Erythroblast (primary cell): Measurements from ENCODE around the gene ARL6IP4.
A peak's percentile ranks its signal among the peaks of the same experiment; 100 is the strongest.
"Not testable (repeated sequence)": the region's sequence is repeated elsewhere in the genome, so short reads cannot be mapped to it uniquely, and the experiment has no call there.

Source experiments
- DNase-seq, 2 experiments: peaks; one replicate each; lab custom pipeline; 2025; lab: John Stamatoyannopoulos, UW
- GATA1 ChIP-seq: IDR thresholded peaks from 2 replicates; pipeline ENCODE4 v1.6.1; 2011; ENCODE audit warnings: low read depth, mild to moderate bottlenecking, control low read depth, low read length, moderate library complexity
- POLR2A ChIP-seq: IDR thresholded peaks from 2 replicates; pipeline ENCODE4 v1.6.1; 2011; ENCODE audit warnings: mild to moderate bottlenecking, low read length

ARL6IP4 gene

DNA sequence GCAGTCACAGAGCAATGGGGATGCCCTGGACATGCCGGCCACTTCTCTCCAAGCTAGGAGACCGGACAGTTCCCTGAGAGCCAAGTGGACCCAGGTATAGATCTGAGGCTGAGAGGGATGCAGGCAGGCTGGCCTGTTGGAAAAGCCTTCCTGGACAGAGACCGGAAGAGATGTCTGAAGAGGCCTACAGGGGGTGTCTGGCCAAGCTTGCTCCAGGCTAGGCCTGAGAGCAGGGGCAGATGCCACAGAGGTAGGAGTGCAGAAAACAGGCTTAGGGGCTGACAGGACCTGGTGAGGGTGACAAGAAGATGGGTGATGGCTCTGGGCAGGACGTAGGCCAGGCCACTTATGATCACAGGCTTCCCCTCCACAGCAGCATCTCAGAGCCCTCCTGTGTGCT, 30.2 kb downstream of the ARL6IP4 start:
- no peak for TF ChIP-seq POLR2A
- no peak for TF ChIP-seq GATA1
- no peak for DNase-seq

DNA sequence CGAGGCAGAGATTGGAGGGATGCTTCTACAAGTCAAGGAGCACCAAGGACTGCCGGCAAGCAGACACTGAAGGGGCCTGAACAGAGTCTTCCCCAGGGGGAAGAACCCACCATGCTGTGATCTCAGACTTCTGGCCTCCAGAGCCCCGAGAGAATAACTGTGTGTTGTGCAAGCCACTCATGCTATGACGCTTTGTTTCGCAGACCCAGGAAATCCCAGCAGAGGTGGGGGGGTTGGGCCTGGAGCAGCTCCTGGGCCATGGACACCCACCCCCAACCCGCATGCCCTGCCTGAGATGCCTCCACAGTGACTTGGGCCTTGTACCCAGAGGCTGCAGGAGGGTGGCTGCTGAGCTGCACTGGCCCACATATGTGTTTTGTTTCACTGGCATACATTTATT, 31.2 kb downstream of the ARL6IP4 start:
- TF ChIP-seq GATA1 (no peak), POLR2A (no peak)
- no peak for DNase-seq

DNA sequence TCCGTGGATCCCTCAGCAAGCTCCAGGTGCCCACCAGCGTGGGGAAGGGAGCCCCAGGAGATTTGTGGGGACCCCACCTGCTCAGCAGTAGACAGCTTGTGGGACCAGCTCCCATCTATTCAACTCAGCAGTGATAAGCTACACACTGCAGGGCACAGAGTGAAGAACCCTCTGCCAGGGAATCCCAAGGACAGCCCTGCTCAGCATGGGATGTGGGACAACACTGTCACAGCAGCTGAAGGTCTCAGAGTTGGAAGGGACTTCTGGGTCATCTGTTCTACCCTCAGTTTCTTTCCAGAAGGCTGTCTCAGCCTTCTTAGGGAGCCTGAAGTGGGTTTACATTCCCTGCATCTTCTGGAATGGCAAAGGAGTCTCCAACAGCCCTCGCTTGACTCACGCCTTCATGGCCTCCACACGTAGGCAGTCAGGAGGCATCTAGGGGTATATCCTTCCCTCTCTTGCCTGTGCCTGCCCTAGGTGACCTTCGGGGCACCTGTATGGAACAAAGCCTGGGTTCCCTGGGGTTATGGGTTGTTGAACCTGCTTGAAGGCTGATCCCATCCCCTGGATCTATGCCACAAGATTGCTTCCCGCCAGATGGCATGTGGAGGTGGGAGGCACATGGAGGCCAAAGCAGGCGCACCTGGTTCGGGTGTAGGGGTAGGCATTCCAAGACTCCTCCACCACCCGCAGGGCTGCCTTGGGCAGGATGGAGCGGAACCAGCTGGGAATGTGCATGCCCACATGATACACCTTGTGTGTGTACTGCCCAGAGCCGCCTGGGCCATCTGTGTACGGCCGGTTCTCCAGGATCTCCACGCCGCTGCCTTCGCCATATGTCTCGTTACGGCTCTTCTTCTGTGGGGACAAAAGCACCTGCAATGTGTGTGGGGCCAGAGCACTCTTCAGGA, 33.0 kb downstream of the ARL6IP4 start:
- no peak for DNase-seq
- no peak for TF ChIP-seq GATA1
- no peak for TF ChIP-seq POLR2A

DNA sequence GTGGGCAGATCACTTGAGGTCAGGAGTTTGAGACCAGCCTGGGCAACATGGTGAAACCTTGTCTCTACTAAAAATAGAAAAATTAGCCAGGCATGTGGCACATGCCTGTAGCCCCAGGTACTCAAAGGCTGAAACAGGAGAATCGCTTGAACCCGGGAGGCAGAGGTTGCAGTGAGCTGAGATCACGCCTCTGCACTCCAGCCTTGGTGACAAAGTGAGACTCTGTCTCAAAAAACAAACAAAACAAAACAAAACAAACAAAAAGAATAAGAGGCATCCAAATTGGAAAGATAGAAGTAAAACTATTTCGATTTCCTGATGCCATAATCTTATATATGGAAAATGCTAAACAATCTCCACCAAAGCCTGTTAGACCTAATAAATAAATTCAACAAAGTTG, 34.0 kb downstream of the ARL6IP4 start:
- DNase-seq = not testable (repeated sequence)

DNA sequence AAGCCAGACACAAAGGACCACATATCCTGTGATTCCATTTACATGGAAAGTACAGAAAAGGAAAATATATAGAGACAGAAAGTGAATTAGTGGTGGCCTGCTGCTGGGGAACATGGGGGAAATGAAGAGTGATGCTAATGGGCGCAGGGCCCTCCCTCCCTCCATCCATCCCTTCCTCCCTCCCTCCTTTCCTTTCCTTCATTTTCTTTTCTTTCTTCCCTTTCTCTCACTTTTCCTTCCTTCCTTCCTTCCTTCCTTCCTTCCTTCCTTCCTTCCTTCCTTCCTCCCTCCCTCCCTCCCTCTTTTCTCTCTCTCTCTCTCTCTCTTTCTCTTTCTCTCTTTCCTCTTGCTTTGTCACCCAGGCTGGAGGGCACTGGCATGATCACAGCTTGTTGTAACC, 37.3 kb downstream of the ARL6IP4 start:
- no peak for DNase-seq
- TF ChIP-seq GATA1 (no peak), POLR2A (no peak)

DNA sequence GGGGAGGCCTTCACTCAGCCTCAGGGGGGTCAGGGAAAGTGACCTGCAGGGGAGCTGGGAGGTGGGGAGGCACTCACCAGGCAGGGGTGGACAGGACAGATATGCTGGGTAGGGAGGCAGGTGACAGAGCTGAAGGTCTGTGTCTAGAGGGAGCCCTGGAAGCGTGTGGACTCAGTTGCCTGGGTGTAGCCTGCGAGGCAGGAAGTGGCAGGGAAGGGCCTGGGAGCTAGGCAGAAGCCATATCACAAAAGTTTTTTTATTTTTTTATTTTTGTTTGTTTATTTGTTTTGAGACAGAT, 39.3 kb downstream of the ARL6IP4 start:
- TF ChIP-seq POLR2A (no peak), GATA1 (no peak)
- no peak for DNase-seq

DNA sequence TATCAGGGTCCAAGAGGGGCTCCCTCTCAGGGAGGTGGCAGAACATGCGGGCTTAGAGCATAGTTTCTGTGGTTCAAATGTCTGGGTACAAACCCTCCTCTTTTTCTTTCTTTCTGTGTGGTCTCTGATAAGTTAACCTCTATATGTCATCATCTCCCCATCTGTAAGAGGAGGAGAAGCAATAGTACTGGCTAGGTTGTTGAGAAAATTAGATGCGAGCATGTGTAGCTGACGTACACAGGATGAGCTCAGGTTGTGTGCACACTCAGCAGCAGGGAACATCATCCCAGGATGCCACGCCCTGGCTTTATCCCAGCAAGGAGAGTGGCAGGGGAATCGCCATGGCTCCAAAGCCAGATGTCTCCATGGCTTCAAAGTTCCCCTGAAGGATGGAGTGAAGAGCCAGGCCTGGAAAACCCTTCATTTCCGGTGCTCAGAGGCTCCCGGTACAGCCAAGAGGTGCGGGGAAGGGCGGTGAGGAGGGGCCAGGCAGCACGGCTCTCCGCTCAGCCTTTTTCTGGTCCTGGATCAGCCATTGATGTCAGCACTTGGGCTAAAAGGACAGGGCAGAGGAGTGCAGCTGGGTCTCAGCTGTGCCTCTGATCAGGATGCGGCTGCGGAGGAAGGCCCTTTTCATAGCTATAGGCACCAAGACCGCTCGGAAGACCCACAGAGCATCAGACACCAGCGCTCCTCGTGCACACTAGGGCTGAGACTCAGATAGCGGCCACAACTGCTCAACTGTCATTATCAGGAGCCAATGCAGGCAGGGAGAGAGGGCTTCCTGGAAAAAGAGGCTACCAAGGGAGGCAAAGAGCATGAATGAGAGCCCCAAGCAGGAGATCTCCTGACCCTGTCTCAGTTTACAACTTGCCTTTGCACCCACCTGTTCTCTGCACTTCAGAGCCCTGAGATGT, 41.5 kb downstream of the ARL6IP4 start:
- TF ChIP-seq GATA1 (no peak), POLR2A (no peak)
- peak; percentile 40 to 59 for DNase-seq

DNA sequence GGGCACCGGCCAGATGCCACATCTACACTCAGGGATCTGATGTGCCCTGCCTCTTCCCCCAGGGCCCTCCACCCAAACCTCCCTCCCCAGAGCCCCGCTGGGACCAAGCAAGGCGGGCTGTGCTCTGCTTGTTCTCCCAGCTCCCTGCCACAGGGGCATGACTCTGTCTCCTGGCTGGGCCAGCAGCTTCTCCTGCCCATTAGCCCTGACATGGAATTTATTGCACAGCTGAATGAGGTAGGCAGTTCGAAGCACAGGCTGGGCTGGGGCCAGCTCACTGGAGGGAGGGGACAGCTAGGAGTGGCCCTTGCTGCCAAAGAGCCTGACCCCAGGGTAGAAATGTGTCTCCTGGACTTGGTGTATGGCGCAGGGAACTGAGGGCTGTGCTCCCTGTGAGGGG, 42.4 kb downstream of the ARL6IP4 start:
- TF ChIP-seq GATA1 (no peak), POLR2A (no peak)
- DNase-seq = no peak

DNA sequence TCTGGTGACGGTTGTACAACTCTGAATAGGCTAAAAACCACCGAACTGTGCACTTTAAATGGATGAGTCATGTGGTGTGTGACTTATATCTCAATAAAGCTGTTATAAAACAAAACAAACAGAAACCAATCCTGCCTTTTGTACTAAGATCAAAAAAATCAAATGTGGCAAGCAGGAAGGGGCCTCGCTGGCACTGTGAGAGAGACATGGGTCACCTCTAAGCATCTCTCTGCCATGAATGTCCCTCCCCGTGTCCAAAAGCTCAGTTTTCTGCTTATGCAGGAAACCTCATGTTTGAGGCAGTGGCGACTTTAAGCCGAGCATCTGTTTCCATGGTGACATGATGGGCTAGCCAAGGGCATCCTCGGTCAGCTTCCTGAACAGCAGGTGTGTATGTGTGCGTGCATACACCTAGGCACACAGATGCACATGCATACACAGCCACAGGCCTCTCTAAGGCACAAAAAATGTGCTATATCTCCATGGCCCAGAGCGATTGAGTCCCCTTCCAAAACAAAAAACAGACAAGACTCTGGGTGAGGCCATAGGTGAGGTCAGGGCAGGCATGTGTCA, 44.4 kb downstream of the ARL6IP4 start:
- no peak for DNase-seq
- TF ChIP-seq POLR2A = no peak
- TF ChIP-seq GATA1 = no peak

DNA sequence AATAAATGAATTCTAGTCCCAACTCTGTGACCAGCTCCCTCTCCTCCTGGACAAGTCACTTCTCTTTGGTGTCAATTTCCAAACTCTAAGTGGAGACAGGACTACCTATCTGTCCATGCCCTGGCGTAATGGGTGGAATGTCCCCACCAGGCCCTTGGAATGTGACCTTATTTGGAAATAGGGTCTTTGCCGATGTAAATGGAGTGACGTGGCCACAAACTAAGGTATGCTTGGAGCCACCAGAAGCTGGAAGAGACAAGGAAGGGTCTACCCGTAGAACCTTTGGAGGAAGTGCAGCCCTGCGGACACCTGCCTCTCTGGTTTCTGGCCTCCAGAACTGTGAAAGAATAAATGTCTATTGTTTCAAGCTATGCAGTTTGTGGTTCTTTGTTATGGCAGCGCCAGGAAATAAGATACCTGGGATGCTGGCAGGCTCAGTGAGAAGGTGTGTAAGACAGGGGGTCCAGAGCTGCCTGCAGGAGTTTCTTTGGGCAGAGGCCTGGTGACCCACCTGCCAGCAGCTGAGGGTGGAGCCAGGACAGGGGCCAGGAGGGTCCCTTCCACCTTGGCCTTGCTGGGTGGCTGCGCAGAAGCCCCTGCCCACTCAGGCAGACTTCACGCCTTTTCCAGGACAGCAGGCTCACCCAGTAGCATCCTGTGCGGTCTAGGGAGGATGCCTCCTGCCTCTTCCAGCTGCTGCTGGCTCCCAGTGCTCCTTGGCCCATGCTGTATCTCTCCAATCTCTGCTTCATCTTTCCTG, 45.8 kb downstream of the ARL6IP4 start:
- TF ChIP-seq POLR2A (no peak), GATA1 (no peak)

DNA sequence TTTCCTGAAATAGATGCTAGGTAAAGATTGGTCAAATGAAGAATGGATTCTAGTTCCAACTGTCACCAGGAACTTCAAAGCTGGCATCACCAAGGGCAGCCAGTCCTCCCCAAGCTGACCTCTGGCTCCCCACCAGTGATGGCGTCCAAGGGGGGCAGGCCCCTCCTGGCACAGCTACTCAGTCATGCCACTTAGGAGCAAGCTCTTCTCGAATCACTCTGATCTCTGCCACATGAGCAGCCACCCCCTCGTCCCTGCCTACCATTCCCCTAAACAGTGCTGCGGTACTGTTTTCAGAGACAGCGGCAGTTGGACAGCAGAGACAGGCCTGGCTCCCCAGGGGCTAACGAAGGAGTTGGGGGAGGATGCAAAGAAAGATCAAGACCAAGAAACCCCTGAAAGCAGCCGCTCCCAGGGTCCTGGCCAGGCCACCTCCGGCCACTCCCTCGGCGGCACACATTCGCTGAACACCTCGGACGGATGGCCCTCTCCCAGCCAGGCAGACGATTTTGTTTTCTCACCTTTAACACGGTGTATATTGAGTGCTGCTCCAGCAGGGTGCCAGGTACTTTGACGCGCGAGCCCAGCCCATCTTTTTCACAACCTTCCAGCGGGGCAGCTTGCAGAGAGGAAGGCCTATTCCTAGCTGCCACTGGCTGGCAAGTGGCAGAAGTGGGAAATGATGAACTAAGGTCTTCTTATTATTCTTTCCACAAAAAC, 47.4 kb downstream of the ARL6IP4 start:
- no peak for DNase-seq

More for the DNA sequence above, 45.8 kb downstream of the ARL6IP4 start:
- DNase-seq = no peak

DNA sequence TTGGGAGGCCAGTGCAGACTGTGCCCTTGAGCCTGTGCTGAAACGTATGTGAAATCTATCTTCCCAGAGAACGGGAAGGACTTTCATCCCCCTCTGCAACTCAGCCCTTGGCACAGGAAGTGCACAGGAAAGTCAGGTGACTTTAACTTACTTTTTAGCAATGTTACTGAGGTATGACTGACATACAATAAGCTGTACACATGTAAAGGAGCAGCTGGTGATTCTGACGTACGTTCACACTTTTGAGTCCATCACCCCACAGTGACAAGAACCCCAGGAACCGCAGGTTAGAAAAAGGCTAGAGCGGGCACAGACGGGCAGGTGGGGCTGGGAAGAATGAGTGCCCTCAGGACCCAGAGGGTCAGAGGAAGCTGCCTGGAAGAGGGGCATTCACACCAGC, 48.0 kb downstream of the ARL6IP4 start:
- TF ChIP-seq GATA1 (no peak), POLR2A (no peak)
- DNase-seq = no peak

More for the DNA sequence above, 47.4 kb downstream of the ARL6IP4 start:
- TF ChIP-seq GATA1 = no peak
- TF ChIP-seq POLR2A = no peak

DNA sequence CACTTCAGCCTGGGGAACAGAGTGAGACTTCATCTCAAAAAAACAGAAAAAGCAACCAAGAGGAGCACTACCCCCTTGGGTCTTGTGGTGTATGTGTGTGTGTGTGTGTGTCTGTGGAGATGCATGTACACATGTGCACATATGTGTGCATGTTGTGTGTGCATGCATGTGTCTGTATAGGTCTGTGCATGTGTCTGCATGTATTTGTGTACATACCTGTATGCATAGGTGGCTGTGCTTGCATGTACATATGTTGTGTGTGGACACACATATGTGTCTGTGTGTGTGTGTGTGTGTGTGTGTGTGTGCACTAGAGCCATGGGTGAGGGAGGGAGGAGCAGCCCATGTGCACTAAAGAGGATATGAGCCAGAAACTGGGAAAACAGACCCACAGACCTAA, 49.1 kb downstream of the ARL6IP4 start:
- TF ChIP-seq POLR2A = no peak
- TF ChIP-seq GATA1 = no peak
- DNase-seq = no peak
